Skeletal muscle tissue (tissue), 4 donors: ENCODE results near the gene ENDOU. TPM values are rescaled to one million over a fixed set of nuclear protein-coding genes. Genes with fewer than 3 reads are reported as not detected.

Experiments
- H3K27ac ChIP-seq: one replicate; pipeline ENCODE4 v1.7.0; 2013; ENCODE audit warnings: mild to moderate bottlenecking, low read depth, low read length, inconsistent platforms
- H3K27me3 ChIP-seq, 3 donors: one replicate each; pipeline ENCODE4 v1.7.0; 2013; ENCODE audit warnings: low read length in 3 of 3; ENCODE audit not compliant: control insufficient read depth in 3 of 3, insufficient read depth in 3 of 3
- H3K36me3 ChIP-seq, 3 donors: one replicate each; pipeline ENCODE4 v1.7.0; 2013; ENCODE audit warnings: low read length in 3 of 3; ENCODE audit not compliant: control insufficient read depth in 3 of 3, insufficient read depth in 3 of 3
- H3K4me1 ChIP-seq, 3 donors: one replicate each; pipeline ENCODE4 v1.7.0; 2013; ENCODE audit warnings: low read length in 3 of 3, mild to moderate bottlenecking in 3 of 3; ENCODE audit not compliant: control insufficient read depth in 3 of 3, insufficient read depth in 3 of 3
- H3K4me3 ChIP-seq, 3 donors: one replicate each; pipeline ENCODE4 v1.7.0; 2013; ENCODE audit warnings: low read length in 3 of 3
- H3K9ac ChIP-seq, 3 donors: one replicate each; pipeline ENCODE4 v1.7.0; 2013; ENCODE audit warnings: low read length in 3 of 3, mild to moderate bottlenecking in 3 of 3, moderate library complexity in 2 of 3, low read depth in 1 of 3
- H3K9me3 ChIP-seq, 3 donors: one replicate each; pipeline ENCODE4 v1.7.0; 2013; ENCODE audit warnings: low read length in 3 of 3; ENCODE audit not compliant: control insufficient read depth in 3 of 3
- total RNA-seq: library from RNA; depleted of rRNA; stranded (reverse); fragments of >200 nt; gene quantifications from one replicate; pipeline ENCODE4 v1.2.3, GENCODE V29; 2014
- donor health status: Osteomylitis.

Gene ENDOU
- total RNA-seq, 1 donor from 2014 or later: 1.0 TPM

DNA sequence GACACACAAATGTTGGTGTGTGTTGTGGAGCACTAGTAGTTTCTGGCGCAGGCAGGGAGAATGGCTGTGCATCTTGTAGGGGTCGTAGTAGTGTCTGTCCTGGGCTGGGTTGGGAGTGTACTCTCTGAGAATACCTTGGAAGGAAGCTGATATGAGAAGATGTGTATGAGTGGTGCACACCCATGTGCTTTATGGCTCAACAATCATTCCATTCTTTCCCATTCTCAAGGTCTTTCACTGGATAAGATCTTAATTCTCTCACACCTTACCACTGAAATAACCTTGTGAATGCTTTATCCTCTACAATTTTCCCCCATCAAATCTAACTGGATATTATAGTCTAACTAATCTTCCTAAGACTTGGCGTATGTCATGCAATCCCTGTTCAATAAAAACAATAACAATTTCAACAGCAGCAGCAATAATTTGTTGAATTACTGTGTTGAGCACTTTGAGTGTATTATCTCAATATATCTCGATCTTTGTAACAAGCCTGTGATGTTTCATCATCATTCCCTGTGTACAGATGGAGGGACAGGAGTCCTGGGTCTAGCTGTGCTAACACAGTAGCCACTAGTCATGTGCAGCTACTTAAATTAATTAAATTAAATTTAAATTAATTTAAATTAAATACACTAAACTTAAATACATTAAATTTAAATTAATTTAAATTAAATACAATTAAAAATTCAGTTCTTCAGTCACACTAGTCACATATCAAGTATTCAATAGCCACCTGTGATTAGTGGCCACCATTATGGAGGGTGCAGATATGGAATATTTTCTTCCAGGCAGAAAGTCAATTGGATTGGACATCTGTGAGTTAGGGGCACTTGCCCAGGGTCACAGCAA, 44.2 kb upstream of the ENDOU start:
- no peaks in the 10 kb centered on the region for H3K9me3 ChIP-seq
- H3K9ac ChIP-seq: no peak overlapping the region
- H3K27ac ChIP-seq: no peak overlapping the region
- no peak overlapping the region for H3K4me3 ChIP-seq
- H3K36me3 ChIP-seq: no peaks in the 10 kb centered on the region
- H3K27me3 ChIP-seq: no peaks in the 10 kb centered on the region
- peaks cover 12 to 15% (median 14%) of the 10 kb centered on the region in 3 donors for H3K4me1 ChIP-seq

DNA sequence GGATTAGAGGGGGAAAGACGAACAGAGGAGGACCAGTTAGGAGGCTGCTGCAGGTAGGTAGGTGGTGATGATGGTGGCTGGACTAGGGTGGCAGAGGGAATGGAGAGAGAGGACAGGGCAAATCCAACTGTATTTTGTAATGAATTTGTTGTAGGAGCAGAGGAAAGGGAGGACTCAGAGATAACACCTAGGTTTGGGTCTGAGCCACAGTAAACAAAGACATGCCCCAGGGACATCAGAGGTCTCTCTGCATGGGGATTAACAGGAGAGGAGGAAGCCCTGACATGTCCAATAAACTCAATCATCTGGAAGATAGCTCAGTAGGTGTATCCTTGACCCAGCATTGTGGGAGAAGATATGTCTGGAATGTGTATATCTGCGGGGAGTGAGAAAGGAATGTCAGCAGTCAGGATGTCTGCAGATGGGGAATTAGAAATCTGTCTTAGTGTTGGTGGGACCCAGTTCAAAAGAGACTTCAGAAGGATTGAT, 43.1 kb upstream of the ENDOU start:
- Histone ChIP-seq H3K4me3 (no peak overlapping the region), H3K36me3 (no peaks in the 10 kb centered on the region), H3K9ac (no peak overlapping the region), H3K27me3 (no peaks in the 10 kb centered on the region), H3K9me3 (no peaks in the 10 kb centered on the region), H3K4me1 (peaks cover 4 to 7% (median 5%) of the 10 kb centered on the region in 3 donors), H3K27ac (no peak overlapping the region)

- Histone ChIP-seq H3K27me3 (no peaks in the 10 kb centered on the region), H3K27ac (no peak overlapping the region), H3K9me3 (no peaks in the 10 kb centered on the region), H3K36me3 (no peaks in the 10 kb centered on the region), H3K9ac (no peak overlapping the region), H3K4me3 (no peak overlapping the region), H3K4me1 (peaks cover 4 to 5% (median 4%) of the 10 kb centered on the region in 3 donors)
Observed at GRCh38 chr12:47767216-47767724, 42.0 kb upstream of the ENDOU start.

DNA sequence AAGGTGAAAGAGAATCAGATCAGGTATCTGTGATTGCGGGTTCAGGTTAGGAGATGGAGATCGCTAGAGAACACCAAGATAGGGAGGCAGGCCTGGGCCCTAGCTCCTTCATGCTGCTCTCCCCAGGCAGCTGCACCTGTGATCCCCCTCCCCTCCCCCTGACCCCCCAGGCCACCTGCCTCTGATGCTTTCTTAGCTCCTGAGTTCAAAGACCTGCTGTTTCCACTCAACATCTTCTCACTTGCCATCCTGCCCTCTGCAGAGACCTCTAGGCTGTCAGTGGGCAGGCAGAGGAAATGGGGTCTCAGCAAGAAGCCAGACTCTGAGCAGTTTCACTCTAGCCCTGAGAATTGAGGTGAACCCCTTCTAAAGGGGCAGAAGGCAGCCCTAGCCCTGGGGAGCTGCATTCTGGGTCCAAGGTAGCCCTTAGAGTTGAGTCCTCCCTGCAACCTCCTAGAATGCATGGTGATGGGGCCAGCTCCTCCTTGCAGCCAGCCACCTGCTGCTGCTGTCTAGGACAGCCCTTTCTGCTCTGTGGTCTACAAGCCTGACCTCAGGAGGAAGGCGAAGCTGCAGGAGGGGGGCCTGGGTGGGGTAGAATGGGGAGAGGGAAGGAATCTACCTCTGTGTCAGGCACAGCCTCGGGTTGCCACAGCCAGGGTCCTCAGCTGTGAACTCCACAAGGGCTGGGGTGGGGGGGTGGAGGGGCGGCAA, 41.4 kb upstream of the ENDOU start:
- H3K9me3 ChIP-seq: no peaks in the 10 kb centered on the region
- no peaks in the 10 kb centered on the region for H3K36me3 ChIP-seq
- H3K4me3 ChIP-seq: no peak overlapping the region
- H3K27ac ChIP-seq: no peak overlapping the region
- H3K9ac ChIP-seq: no peak overlapping the region
- H3K4me1 ChIP-seq: peaks cover 4 to 5% (median 4%) of the 10 kb centered on the region in 3 donors
- H3K27me3 ChIP-seq: no peaks in the 10 kb centered on the region

DNA sequence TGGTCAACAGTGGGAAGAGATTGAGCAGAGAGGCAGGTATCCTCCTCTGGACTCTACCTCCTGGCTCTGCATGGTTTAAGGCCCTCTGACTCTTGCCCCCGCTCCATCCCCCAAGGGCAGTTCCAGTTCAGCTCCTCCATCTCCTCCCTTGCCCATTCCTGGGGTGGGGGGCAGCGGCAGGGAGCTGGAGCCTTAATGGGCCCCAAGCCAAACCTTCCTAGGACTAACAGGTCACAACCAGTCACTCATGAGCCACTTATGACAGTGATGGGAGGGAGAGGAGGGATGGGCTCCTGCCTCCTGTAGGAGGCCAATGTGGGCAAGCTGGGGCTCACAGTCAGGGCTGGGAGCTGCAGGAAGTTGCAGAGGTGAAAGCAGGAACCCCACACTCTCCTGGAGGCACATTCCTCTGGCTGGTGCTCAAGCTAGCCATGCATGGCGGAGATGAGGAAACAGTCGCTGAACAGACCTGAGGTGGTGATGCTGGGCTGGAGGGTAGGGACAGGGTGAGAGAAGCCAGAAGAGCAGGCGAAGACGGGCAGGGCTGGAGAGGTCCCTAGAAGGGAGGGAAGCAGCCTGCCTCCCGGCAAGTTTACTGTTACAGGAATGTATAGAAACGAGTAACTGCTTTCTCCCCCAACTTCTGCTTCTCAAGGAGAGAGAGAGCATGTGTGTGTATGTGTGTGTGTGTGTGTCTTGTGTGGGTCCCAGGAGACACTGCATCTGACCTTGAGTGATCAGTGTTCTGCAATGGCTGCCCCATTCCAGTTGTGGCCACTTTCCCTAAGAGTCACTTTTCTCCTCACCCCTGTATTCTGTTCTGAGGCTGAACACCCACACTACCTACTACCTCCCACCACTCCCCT, 38.4 kb upstream of the ENDOU start:
- H3K36me3 ChIP-seq: no peaks in the 10 kb centered on the region
- no peak overlapping the region for H3K27ac ChIP-seq
- peak overlapping the region in 1 of 3 donors; percentile 40 for H3K9ac ChIP-seq
- H3K9me3 ChIP-seq: no peaks in the 10 kb centered on the region
- H3K4me1 ChIP-seq: peaks cover 8 to 11% (median 11%) of the 10 kb centered on the region in 3 donors
- no peak overlapping the region for H3K4me3 ChIP-seq
- H3K27me3 ChIP-seq: no peaks in the 10 kb centered on the region

DNA sequence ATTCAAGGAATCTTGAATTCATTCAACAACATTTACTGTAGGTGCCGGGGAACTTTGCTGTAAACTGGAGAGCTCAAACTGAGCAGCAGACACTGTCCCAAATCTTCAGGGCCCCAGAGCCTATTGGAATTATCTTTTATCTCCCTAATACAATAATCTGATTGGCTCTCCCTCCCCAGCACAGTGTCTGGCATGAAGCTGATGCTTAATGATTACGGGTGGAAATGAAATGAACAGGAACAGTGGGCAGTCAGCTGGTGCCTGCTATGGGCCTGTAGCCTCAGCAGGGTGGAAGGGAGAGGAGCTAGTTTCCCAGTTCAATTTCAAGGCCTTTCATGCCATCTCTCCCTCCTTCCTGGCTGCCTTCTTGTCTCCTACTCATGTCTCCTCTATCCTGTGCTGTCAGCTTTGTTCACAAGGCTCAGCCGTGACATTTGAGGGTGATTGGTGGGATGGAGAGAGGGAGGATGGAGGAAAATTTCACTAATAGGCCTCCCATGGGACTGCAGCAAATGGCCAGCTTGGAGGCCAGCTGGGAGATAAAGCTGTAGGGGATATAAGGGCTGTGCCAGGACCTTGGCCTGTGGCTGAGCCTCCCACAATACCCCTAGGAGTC, 37.7 kb upstream of the ENDOU start:
- Histone ChIP-seq H3K36me3 (no peaks in the 10 kb centered on the region), H3K9ac (no peak overlapping the region), H3K4me1 (peaks cover 16 to 17% (median 16%) of the 10 kb centered on the region in 3 donors), H3K4me3 (no peak overlapping the region), H3K9me3 (no peaks in the 10 kb centered on the region), H3K27me3 (no peaks in the 10 kb centered on the region), H3K27ac (no peak overlapping the region)

DNA sequence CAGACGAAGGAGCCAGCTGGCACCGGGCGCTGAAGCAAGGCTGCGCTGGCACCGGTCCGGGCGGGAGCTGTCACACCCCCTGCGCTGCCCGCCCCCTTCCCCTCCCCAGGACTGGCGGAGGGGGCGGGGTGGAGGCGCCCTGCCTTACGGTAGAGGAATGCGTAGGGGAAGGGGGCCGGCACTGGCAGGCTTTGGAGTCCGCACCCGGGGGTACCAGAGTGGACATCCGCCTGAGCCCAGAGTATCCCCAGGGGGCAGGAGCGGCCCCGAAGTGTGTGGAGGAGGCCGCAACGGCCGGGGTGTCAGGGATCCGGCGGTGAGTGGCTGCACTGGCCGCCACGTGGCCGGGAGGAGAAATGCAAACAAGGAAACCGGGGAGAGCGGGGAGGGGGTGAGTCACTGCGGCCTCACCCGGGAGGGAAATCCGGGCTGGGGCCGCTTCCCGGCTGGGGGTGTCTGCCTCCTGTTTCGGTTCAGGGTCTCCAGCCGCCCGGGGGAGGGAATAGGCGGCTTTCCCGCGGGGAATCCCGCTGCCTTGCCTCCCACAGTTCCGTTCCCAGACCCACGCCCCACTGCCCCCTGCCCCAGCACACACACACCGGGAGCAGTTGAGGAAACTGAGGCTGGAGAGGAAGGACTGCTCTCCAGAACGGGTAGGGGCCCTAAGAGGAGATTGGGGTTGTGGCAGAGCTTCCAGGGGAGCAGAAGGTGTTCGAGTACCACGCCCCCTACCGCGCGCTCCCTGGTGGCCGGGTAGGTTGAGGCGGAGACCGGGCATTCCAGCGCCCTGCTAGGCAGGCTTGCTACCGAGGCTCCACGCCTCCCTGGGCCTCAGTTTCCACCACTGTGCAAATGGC, 33.8 kb upstream of the ENDOU start, which contains the start of gene RAPGEF3:
RAPGEF3 (minus strand) TSS at position 47 of the 857 bp plus-strand sequence. CDS start 324 bp downstream, outside the sequence.
- H3K27ac ChIP-seq: peak within 1 kb of the TSS; percentile 69
- no peaks in the 10 kb centered on the region for H3K9me3 ChIP-seq
- no peaks in the 10 kb centered on the region for H3K27me3 ChIP-seq
- peak within 1 kb of the TSS; percentile 65 to 79 (median 77) for H3K9ac ChIP-seq
- peaks cover 30 to 44% (median 32%) of the 10 kb centered on the region in 3 donors for H3K4me1 ChIP-seq
- no peaks in the 10 kb centered on the region for H3K36me3 ChIP-seq
- H3K4me3 ChIP-seq: peak within 1 kb of the TSS; percentile 74 to 79 (median 77)

GRCh38 chr12:47758584-47758833, 33.2 kb upstream of the ENDOU start:
- H3K4me3 ChIP-seq: peak overlapping the region; percentile 74 to 79 (median 77)
- peak overlapping the region; percentile 59 to 79 (median 77) for H3K9ac ChIP-seq
- H3K9me3 ChIP-seq: no peaks in the 10 kb centered on the region
- H3K27me3 ChIP-seq: no peaks in the 10 kb centered on the region
- peaks cover 35 to 49% (median 36%) of the 10 kb centered on the region in 3 donors for H3K4me1 ChIP-seq
- H3K36me3 ChIP-seq: no peaks in the 10 kb centered on the region
- H3K27ac ChIP-seq: peak overlapping the region; percentile 57
